Measurements from ENCODE around the gene DST. TPM values are rescaled to one million over a fixed set of nuclear protein-coding genes. Genes with fewer than 3 reads are reported as not detected.
A peak's percentile ranks its signal among the peaks of the same experiment; 100 is the strongest.

The DST gene
- total RNA-seq, 1 experiment from 2014 or later, result 132 TPM

DNA sequence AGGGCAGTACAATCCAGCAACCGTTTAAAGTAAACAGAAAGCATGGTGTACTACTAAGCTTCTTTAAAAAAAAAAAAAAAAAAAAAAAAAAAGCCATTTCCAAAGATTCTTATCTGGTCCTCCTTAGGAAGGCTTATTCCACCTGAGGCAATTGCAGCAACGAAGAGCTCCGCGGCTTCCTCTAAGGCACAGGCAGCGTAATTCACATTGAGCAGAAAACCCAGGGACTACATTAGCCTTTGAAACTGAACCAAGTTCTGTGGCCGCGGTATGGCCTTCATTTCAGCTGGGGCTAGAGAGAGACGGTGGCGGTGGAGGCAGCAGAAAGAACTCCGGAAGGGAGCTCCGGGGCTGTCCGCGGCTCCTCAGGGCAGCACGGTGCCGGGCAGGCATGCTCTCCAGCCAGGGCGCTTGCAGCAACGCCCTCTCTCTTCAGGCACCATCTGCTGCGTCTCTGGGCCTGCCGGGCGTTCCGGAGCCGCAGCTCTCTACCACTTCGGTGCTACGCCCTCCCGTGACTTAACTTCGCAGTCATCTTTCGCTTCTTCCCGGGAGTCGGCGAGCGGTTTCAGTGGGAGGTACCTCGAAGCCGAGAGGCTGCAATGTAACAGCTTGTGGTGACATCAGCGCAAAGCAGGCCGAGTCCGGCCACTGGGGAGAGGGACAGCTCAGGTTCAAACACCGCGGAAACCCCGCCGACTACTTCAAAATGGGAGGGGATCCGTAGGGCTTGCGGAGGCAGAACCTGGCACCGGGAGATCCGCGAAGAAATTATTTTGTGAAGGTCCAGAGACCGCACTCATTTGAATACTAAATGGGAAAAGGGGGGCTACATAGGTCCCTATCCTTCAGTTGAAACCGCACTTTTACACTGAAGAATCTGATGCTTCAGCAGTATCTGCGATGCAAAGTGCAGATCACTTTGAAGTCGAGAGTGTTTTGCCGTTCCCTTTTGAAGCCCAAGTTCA, 100.0 kb downstream of the DST start:
- no peaks in the 10 kb centered on the region; the same call in 1 of the 2 replicates for H3K27me3 Mint-ChIP-seq (ENCODE audit: low read depth)
- no peak overlapping the region for H3K27ac Mint-ChIP-seq
- no peak overlapping the region for H3K4me3 Mint-ChIP-seq
- peak; percentile 92 for DNase-seq (ENCODE audit: low spot score)
- no peaks in the 10 kb centered on the region for H3K36me3 Mint-ChIP-seq
- peak; percentile 93 for ATAC-seq
- ChIA-PET CTCF (interaction anchor here (0.7 to 1.6 kb wide), 19 partner anchors 11 to 362 kb away, joined by 3 to 15 read pairs (median 4); no protein-coding TSS in a partner anchor), POLR2A (interaction anchor here (0.6 to 1.3 kb wide), 9 partner anchors 11 to 1511 kb away, joined by 3 to 8 read pairs (median 3); partner anchors contain the start of gene COL21A1)
- H3K9me3 Mint-ChIP-seq, result no peaks in the 10 kb centered on the region
- peaks cover 8% of the 10 kb centered on the region for H3K4me1 Mint-ChIP-seq
- TF ChIP-seq, protein P1, sequence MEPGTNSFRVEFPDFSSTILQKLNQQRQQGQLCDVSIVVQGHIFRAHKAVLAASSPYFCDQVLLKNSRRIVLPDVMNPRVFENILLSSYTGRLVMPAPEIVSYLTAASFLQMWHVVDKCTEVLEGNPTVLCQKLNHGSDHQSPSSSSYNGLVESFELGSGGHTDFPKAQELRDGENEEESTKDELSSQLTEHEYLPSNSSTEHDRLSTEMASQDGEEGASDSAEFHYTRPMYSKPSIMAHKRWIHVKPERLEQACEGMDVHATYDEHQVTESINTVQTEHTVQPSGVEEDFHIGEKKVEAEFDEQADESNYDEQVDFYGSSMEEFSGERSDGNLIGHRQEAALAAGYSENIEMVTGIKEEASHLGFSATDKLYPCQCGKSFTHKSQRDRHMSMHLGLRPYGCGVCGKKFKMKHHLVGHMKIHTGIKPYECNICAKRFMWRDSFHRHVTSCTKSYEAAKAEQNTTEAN (CRISPR knock-in tag; IDR thresholded peaks at IDR 0.05), result no peak
- TF ChIP-seq, protein P2, sequence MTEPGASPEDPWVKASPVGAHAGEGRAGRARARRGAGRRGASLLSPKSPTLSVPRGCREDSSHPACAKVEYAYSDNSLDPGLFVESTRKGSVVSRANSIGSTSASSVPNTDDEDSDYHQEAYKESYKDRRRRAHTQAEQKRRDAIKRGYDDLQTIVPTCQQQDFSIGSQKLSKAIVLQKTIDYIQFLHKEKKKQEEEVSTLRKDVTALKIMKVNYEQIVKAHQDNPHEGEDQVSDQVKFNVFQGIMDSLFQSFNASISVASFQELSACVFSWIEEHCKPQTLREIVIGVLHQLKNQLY (CRISPR knock-in tag; IDR thresholded peaks at IDR 0.05), result no peak
- TF ChIP-seq HMGA2 (CRISPR knock-in tag; IDR thresholded peaks at IDR 0.05), result 0 out of 2 replicates have a peak, but pooled peaks have one; percentile 15
- TF ChIP-seq CREB1 (CRISPR knock-in tag; IDR thresholded peaks at IDR 0.05), result 0 out of 2 replicates have a peak, but pooled peaks have one; percentile 63
- TF ChIP-seq USF2 (CRISPR knock-in tag; IDR thresholded peaks at IDR 0.05), result 0 out of 2 replicates have a peak, but pooled peaks have one; percentile 31
- TF ChIP-seq, protein P3, sequence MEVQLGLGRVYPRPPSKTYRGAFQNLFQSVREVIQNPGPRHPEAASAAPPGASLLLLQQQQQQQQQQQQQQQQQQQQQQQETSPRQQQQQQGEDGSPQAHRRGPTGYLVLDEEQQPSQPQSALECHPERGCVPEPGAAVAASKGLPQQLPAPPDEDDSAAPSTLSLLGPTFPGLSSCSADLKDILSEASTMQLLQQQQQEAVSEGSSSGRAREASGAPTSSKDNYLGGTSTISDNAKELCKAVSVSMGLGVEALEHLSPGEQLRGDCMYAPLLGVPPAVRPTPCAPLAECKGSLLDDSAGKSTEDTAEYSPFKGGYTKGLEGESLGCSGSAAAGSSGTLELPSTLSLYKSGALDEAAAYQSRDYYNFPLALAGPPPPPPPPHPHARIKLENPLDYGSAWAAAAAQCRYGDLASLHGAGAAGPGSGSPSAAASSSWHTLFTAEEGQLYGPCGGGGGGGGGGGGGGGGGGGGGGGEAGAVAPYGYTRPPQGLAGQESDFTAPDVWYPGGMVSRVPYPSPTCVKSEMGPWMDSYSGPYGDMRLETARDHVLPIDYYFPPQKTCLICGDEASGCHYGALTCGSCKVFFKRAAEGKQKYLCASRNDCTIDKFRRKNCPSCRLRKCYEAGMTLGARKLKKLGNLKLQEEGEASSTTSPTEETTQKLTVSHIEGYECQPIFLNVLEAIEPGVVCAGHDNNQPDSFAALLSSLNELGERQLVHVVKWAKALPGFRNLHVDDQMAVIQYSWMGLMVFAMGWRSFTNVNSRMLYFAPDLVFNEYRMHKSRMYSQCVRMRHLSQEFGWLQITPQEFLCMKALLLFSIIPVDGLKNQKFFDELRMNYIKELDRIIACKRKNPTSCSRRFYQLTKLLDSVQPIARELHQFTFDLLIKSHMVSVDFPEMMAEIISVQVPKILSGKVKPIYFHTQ (CRISPR knock-in tag; IDR thresholded peaks at IDR 0.05), result no peak
- TF ChIP-seq IRF2 (CRISPR knock-in tag; IDR thresholded peaks at IDR 0.05; ENCODE audit: borderline replicate concordance, low read depth), result no peak
- no peak for TF ChIP-seq TP53 (CRISPR knock-in tag; IDR thresholded peaks at IDR 0.05)
- TF ChIP-seq ZBTB21 (CRISPR knock-in tag; IDR thresholded peaks at IDR 0.05; ENCODE audit: borderline replicate concordance), result no peak
- no peak for TF ChIP-seq GTF2I (CRISPR knock-in tag; conservative IDR thresholded peaks at IDR 0.05)
- TF ChIP-seq ESRRA (CRISPR knock-in tag; IDR thresholded peaks at IDR 0.05; ENCODE audit: borderline replicate concordance), result no peak
- TF ChIP-seq, protein P4, sequence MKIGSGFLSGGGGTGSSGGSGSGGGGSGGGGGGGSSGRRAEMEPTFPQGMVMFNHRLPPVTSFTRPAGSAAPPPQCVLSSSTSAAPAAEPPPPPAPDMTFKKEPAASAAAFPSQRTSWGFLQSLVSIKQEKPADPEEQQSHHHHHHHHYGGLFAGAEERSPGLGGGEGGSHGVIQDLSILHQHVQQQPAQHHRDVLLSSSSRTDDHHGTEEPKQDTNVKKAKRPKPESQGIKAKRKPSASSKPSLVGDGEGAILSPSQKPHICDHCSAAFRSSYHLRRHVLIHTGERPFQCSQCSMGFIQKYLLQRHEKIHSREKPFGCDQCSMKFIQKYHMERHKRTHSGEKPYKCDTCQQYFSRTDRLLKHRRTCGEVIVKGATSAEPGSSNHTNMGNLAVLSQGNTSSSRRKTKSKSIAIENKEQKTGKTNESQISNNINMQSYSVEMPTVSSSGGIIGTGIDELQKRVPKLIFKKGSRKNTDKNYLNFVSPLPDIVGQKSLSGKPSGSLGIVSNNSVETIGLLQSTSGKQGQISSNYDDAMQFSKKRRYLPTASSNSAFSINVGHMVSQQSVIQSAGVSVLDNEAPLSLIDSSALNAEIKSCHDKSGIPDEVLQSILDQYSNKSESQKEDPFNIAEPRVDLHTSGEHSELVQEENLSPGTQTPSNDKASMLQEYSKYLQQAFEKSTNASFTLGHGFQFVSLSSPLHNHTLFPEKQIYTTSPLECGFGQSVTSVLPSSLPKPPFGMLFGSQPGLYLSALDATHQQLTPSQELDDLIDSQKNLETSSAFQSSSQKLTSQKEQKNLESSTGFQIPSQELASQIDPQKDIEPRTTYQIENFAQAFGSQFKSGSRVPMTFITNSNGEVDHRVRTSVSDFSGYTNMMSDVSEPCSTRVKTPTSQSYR (CRISPR knock-in tag; IDR thresholded peaks at IDR 0.05), result no peak
- no peak for TF ChIP-seq STAT6 (CRISPR knock-in tag; conservative IDR thresholded peaks at IDR 0.05; ENCODE audit: low read depth)
- TF ChIP-seq ZNF138 (CRISPR knock-in tag; conservative IDR thresholded peaks at IDR 0.05), result no peak
- TF ChIP-seq SMAD4 (CRISPR knock-in tag; IDR thresholded peaks at IDR 0.05), result no peak
- no peak for TF ChIP-seq ZSCAN18 (CRISPR knock-in tag; IDR thresholded peaks at IDR 0.05)
- no peak for TF ChIP-seq TEAD4 (CRISPR knock-in tag; IDR thresholded peaks at IDR 0.05)
- TF ChIP-seq CREM (CRISPR knock-in tag; IDR thresholded peaks at IDR 0.05), result peak; percentile 76
- peak; percentile 47; the same call in 1 of the 2 replicates for TF ChIP-seq FOXP4 (CRISPR knock-in tag; IDR thresholded peaks at IDR 0.05)

Measured in WTC11 (cell line).